ENCODE measurements around the gene OSGEP.

DNA sequence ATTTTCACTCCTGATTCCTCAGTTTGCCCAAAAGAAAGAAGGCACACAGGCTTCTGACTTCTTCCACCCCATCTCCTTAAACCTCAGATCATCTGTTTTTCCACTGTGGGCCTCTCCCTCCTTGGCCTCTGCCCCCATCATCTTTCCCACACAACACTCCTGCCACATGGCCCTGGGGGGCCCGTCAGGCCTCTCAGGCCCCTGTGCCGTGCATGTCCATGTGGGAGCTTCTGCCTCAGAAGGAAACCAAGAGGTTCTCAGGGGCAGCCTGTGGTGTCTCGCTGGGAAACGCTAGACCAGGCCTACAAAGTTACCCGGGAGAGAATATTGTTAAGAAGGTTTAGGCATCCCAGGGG is 26.6 kb downstream of the OSGEP start:
- TF ChIP-seq, protein P1, sequence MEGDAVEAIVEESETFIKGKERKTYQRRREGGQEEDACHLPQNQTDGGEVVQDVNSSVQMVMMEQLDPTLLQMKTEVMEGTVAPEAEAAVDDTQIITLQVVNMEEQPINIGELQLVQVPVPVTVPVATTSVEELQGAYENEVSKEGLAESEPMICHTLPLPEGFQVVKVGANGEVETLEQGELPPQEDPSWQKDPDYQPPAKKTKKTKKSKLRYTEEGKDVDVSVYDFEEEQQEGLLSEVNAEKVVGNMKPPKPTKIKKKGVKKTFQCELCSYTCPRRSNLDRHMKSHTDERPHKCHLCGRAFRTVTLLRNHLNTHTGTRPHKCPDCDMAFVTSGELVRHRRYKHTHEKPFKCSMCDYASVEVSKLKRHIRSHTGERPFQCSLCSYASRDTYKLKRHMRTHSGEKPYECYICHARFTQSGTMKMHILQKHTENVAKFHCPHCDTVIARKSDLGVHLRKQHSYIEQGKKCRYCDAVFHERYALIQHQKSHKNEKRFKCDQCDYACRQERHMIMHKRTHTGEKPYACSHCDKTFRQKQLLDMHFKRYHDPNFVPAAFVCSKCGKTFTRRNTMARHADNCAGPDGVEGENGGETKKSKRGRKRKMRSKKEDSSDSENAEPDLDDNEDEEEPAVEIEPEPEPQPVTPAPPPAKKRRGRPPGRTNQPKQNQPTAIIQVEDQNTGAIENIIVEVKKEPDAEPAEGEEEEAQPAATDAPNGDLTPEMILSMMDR (IDR thresholded peaks at IDR 0.05), result no peak
- TF ChIP-seq POLR2A (IDR thresholded peaks at IDR 0.05) (no peak), POLR2AphosphoS5 (IDR thresholded peaks at IDR 0.05; ENCODE audit: insufficient read depth in 1 of 2, low read depth in 1 of 2) (no peak)
